Measurements from ENCODE around the gene QRICH2.

Gene QRICH2

GRCh38 chr17:76307966-76308338 is at the start of gene QRICH2:
Gene QRICH2 (minus strand): TSS chr17:76308276. CDS start chr17:76307998, 278 bp downstream.
- DNase-seq = no peak
- Mint-ChIP-seq H3K36me3 (ENCODE audit: low read depth) (peaks cover 25% of the 10 kb centered on the region), H3K4me3 (no peak within 1 kb of the TSS), H3K27ac (no peak within 1 kb of the TSS), H3K27me3 (ENCODE audit: low read depth, poor library complexity) (peaks cover 4% of the 10 kb centered on the region), H3K9me3 (no peaks in the 10 kb centered on the region), H3K4me1 (peaks cover 13% of the 10 kb centered on the region)
- no peak for TF ChIP-seq CTCF (IDR thresholded peaks at IDR 0.05)

GRCh38 chr17:76357597-76358158 is 49.6 kb upstream of the QRICH2 start:
- Mint-ChIP-seq H3K27me3 (ENCODE audit: low read depth, poor library complexity) (peaks cover 11% of the 10 kb centered on the region), H3K4me3 (no peak overlapping the region), H3K36me3 (ENCODE audit: low read depth) (no peaks in the 10 kb centered on the region), H3K9me3 (no peaks in the 10 kb centered on the region), H3K4me1 (peaks cover 29% of the 10 kb centered on the region), H3K27ac (no peak overlapping the region)
- no peak for TF ChIP-seq CTCF (IDR thresholded peaks at IDR 0.05)
- DNase-seq = no peak

- Mint-ChIP-seq H3K27ac (peak overlapping the region; percentile 44), H3K27me3 (ENCODE audit: low read depth, poor library complexity) (peaks cover 11% of the 10 kb centered on the region), H3K9me3 (no peaks in the 10 kb centered on the region), H3K4me1 (peaks cover 29% of the 10 kb centered on the region), H3K4me3 (no peak overlapping the region), H3K36me3 (ENCODE audit: low read depth) (peaks cover 3% of the 10 kb centered on the region)
- no peak for DNase-seq
- no peak for TF ChIP-seq CTCF (IDR thresholded peaks at IDR 0.05)
These were observed 48.9 kb upstream of the QRICH2 start for GRCh38 chr17:76356803-76357456.

- no peak for TF ChIP-seq CTCF (IDR thresholded peaks at IDR 0.05)
- H3K4me1 Mint-ChIP-seq = peaks cover 29% of the 10 kb centered on the region
- H3K27ac Mint-ChIP-seq = no peak overlapping the region
- peaks cover 15% of the 10 kb centered on the region for H3K36me3 Mint-ChIP-seq (ENCODE audit: low read depth)
- peaks cover 13% of the 10 kb centered on the region for H3K27me3 Mint-ChIP-seq (ENCODE audit: low read depth, poor library complexity)
- no peak for DNase-seq
- no peaks in the 10 kb centered on the region for H3K9me3 Mint-ChIP-seq
- H3K4me3 Mint-ChIP-seq = peak overlapping the region; percentile 90
These were observed 46.8 kb upstream of the QRICH2 start for GRCh38 chr17:76354747-76355310.

- peak overlapping the region; percentile 90 for H3K4me3 Mint-ChIP-seq
- H3K27me3 Mint-ChIP-seq (ENCODE audit: low read depth, poor library complexity) = peaks cover 9% of the 10 kb centered on the region
- peak overlapping the region; percentile 100 for H3K27ac Mint-ChIP-seq
- H3K36me3 Mint-ChIP-seq (ENCODE audit: low read depth) = peaks cover 15% of the 10 kb centered on the region
- no peak for TF ChIP-seq CTCF (IDR thresholded peaks at IDR 0.05)
- peaks cover 29% of the 10 kb centered on the region for H3K4me1 Mint-ChIP-seq
- no peak for DNase-seq
- no peaks in the 10 kb centered on the region for H3K9me3 Mint-ChIP-seq
These were observed 46.2 kb upstream of the QRICH2 start for GRCh38 chr17:76354317-76354729.
